GM23248 (cell line): ENCODE results near the gene ADGRL3. TPM values are rescaled to one million over a fixed set of nuclear protein-coding genes. Genes with fewer than 3 reads are reported as not detected.

Source experiments
- DNase-seq: peaks from one replicate; pipeline ENCODE4 v3.0.0-alpha.2; 2015
- H2AFZ ChIP-seq: fragments of 200-600 bp; sonication (generic); 2 replicates; pipeline ENCODE4 v1.6.1; 2016; ENCODE audit warnings: antibody characterized with exemption
- H3F3A ChIP-seq: fragments of 200-600 bp; sonication (generic); 2 replicates; pipeline ENCODE4 v1.6.1; 2016; ENCODE audit warnings: mild to moderate bottlenecking, antibody characterized with exemption, mixed run types; ENCODE audit not compliant: insufficient read depth
- H3K27ac ChIP-seq: fragments of 200-600 bp; sonication (generic); 2 replicates; pipeline ENCODE4 v1.5.1; 2016; ENCODE audit warnings: mild to moderate bottlenecking
- H3K27me3 ChIP-seq: fragments of 200-600 bp; sonication (generic); replicated peaks from 2 replicates; pipeline ENCODE4 v1.6.1; 2016; ENCODE audit warnings: mild to moderate bottlenecking; ENCODE audit not compliant: insufficient read depth
- H3K36me3 ChIP-seq: fragments of 200-600 bp; sonication (generic); 2 replicates; pipeline ENCODE4 v1.6.1; 2016; ENCODE audit warnings: low read depth, mild to moderate bottlenecking
- H3K4me1 ChIP-seq: fragments of 200-600 bp; sonication (generic); 2 replicates; pipeline ENCODE4 v1.6.1; 2016; ENCODE audit warnings: mild to moderate bottlenecking; ENCODE audit not compliant: insufficient read depth
- H3K4me2 ChIP-seq: fragments of 200-600 bp; sonication (generic); one replicate; pipeline ENCODE4 v1.6.1; 2016; ENCODE audit warnings: mild to moderate bottlenecking; ENCODE audit not compliant: unreplicated experiment
- H3K4me3 ChIP-seq: fragments of 200-600 bp; sonication (generic); 2 replicates; pipeline ENCODE4 v1.5.1; 2016; ENCODE audit warnings: mild to moderate bottlenecking
- H3K79me2 ChIP-seq: fragments of 200-600 bp; sonication (generic); 2 replicates; pipeline ENCODE4 v1.6.1; 2016; ENCODE audit warnings: mild to moderate bottlenecking; ENCODE audit not compliant: insufficient read depth
- H3K9ac ChIP-seq: fragments of 200-600 bp; sonication (generic); 2 replicates; pipeline ENCODE4 v1.6.1; 2016; ENCODE audit warnings: mild to moderate bottlenecking
- H3K9me2 ChIP-seq: fragments of 200-600 bp; sonication (generic); 2 replicates; pipeline ENCODE4 v1.6.1; 2016; ENCODE audit warnings: mixed run types, mild to moderate bottlenecking, moderate library complexity; ENCODE audit not compliant: insufficient read depth
- H3K9me3 ChIP-seq: fragments of 200-600 bp; sonication (generic); one replicate; pipeline ENCODE4 v1.6.1; 2017; ENCODE audit warnings: low read depth
- H4K20me1 ChIP-seq: fragments of 200-600 bp; sonication (generic); 2 replicates; pipeline ENCODE4 v1.6.0; 2016; ENCODE audit not compliant: insufficient read depth
- EZH2 ChIP-seq: fragments of 200-600 bp; sonication (generic); IDR thresholded peaks from 2 replicates; pipeline ENCODE4 v1.6.1; 2018; ENCODE audit warnings: antibody characterized with exemption, mild to moderate bottlenecking; ENCODE audit not compliant: insufficient read depth, poor library complexity, severe bottlenecking
- EZH2phosphoT487 ChIP-seq: fragments of 200-600 bp; sonication (generic); IDR thresholded peaks from 2 replicates; pipeline ENCODE4 v1.6.1; 2018; ENCODE audit warnings: antibody characterized with exemption, moderate library complexity, mild to moderate bottlenecking, low read depth; ENCODE audit not compliant: insufficient read depth
- WGBS, 2 experiments: methylation state at CpG; one replicate each; pipeline ENCODE4 v1.1.6; 2015 to 2017; ENCODE audit warnings: low lambda C conversion rate in 2 of 2, low coverage in 1 of 2; ENCODE audit errors: missing lambda C conversion rate in 2 of 2; 5-methylcytosine and 5-hydroxymethylcytosine counted together
- in situ Hi-C: fragments of 300-500 bp; cut with MboI; formaldehyde crosslinking; loops from 2 replicates; pipeline ENCODE4 v1.15.0; 2020
- polyA plus RNA-seq: library from polyadenylated mRNA; unstranded; fragments of >200 nt; fragmentation: Nextera tagmentation; extraction: Ambion mirVana; gene quantifications from 2 replicates; pipeline ENCODE4 v1.2.1, GENCODE V29; 2016
- total RNA-seq: library from RNA; depleted of rRNA; stranded (reverse); fragments of >200 nt; shearing (Covaris generic); gene quantifications from 2 replicates; pipeline ENCODE4 v1.2.3, GENCODE V29; 2014

Gene ADGRL3
- total and polyA plus RNA-seq, 2 experiments from 2014 or later, result not detected

DNA sequence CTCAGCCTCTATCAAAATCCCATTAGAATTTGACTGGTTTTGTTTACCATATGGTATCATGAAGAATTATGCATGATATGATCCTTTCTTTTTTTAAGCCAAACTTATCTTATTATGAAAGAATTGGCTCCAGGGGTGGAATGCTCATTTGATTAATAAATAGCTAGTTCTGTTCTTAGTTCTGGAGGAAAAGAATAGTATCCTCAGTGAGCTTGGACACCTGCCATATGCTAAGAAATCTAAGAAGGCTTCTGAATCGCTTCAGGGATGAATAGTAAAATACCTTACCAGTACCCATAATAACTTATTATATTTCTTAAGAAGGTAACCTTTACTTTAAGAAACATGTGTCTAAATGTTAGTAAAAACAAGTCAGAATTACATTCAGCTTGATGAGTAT is 803.6 kb downstream of the ADGRL3 start:
- H3K36me3 ChIP-seq, result no peaks in the 10 kb centered on the region
- no peak overlapping the region for H3K9ac ChIP-seq
- H3K79me2 ChIP-seq, result no peaks in the 10 kb centered on the region
- no peaks in the 10 kb centered on the region; the same call in 1 of the 2 replicates for H3K9me2 ChIP-seq
- 8 to 13% methylated on average over 1 of the region's 1 CpG for WGBS, 2 experiments
- TF ChIP-seq EZH2 (no peak), EZH2phosphoT487 (no peak)
- H3F3A ChIP-seq, result no peaks in the 10 kb centered on the region
- H3K4me2 ChIP-seq, result no peak overlapping the region
- H2AFZ ChIP-seq, result no peak overlapping the region
- H3K27ac ChIP-seq, result no peak overlapping the region
- H3K27me3 ChIP-seq, result no peaks in the 10 kb centered on the region
- DNase-seq, result no peak
- in situ Hi-C loops, result no loop called here
- H3K4me3 ChIP-seq, result no peak overlapping the region
- no peaks in the 10 kb centered on the region for H4K20me1 ChIP-seq
- H3K4me1 ChIP-seq, result no peaks in the 10 kb centered on the region
- no peaks in the 10 kb centered on the region for H3K9me3 ChIP-seq

DNA sequence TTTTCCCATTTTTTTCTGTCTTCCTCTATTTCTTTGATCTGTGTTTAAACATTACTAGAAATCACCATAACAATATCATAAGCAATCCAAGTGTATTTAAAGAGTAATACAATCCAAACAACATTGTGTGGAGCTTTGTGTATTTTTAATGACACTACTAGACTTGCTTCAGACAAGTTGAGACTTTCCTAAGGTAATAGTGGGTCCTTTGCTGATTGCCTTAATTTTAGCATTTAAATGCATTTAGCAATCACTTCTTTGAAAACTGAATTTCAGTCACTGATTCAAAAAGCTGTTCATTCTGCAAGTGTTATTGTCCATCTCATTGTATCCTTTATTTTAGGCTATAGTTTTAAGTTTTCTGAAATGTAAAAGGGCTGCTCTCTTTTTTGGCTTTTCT is 804.8 kb downstream of the ADGRL3 start:
- H3K27ac ChIP-seq, result no peak overlapping the region
- H2AFZ ChIP-seq, result no peak overlapping the region
- no peaks in the 10 kb centered on the region for H3K79me2 ChIP-seq
- H3K9me2 ChIP-seq, result no peaks in the 10 kb centered on the region; the same call in 1 of the 2 replicates
- H3K9me3 ChIP-seq, result no peaks in the 10 kb centered on the region
- DNase-seq, result no peak
- no peaks in the 10 kb centered on the region for H3K36me3 ChIP-seq
- H3K4me2 ChIP-seq, result no peak overlapping the region
- no peaks in the 10 kb centered on the region for H3K27me3 ChIP-seq
- H3F3A ChIP-seq, result no peaks in the 10 kb centered on the region
- H3K4me1 ChIP-seq, result no peaks in the 10 kb centered on the region
- H3K9ac ChIP-seq, result no peak overlapping the region
- H4K20me1 ChIP-seq, result no peaks in the 10 kb centered on the region
- in situ Hi-C loops, result no loop called here
- TF ChIP-seq EZH2phosphoT487 (no peak), EZH2 (no peak)
- no peak overlapping the region for H3K4me3 ChIP-seq

GRCh38 chr4:62006108-62006507 is 806.0 kb downstream of the ADGRL3 start:
- H3K4me2 ChIP-seq, result no peak overlapping the region
- H3K79me2 ChIP-seq, result no peaks in the 10 kb centered on the region
- WGBS, 2 experiments, result 28 to 35% methylated on average over 5 of the region's 5 CpGs
- H3K27me3 ChIP-seq, result no peaks in the 10 kb centered on the region
- no peak overlapping the region for H2AFZ ChIP-seq
- H3K9me2 ChIP-seq, result no peaks in the 10 kb centered on the region; the same call in 1 of the 2 replicates
- no peak overlapping the region for H3K4me3 ChIP-seq
- in situ Hi-C loops, result no loop called here
- H3K27ac ChIP-seq, result no peak overlapping the region
- DNase-seq, result no peak
- no peaks in the 10 kb centered on the region for H3K4me1 ChIP-seq
- H4K20me1 ChIP-seq, result no peaks in the 10 kb centered on the region
- peaks cover 4% of the 10 kb centered on the region for H3K9me3 ChIP-seq
- no peaks in the 10 kb centered on the region for H3K36me3 ChIP-seq
- no peaks in the 10 kb centered on the region for H3F3A ChIP-seq
- TF ChIP-seq EZH2, result no peak
- TF ChIP-seq EZH2phosphoT487, result no peak
- no peak overlapping the region for H3K9ac ChIP-seq

DNA sequence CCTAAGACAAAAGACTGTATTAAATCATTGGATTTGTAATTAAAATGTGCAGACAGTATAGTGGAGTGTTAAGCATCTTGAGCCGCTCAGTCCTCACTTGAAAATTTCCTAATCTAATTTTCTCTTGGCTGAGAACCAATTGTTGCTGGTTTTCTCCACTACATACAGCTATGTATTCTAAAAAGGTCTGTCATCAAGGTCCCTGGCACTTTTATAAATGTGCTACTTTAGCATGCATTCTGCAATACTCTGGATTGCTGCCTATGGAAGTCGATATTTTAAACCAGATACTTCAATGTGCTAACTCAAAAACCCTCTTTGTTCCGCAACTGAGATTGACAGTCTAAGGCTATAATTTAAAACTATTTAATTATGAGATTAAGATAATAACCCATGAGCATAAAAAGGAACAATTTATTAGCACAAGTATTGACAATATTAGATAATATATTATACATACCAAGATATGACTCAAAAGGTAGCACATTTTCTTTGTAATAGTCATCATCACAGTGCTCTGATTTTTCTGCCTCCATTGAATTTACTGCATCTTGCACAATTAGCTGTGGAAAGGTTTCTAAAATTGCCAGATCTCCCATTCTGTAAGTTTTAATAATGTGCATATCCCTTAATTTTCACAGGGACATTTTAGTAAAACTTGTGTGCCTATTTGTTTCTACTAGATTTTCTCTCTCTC is 815.1 kb downstream of the ADGRL3 start:
- no peaks in the 10 kb centered on the region for H3K27me3 ChIP-seq
- no peaks in the 10 kb centered on the region for H4K20me1 ChIP-seq
- WGBS, 2 experiments, result 26 to 28% methylated on average over 3 of the region's 3 CpGs
- in situ Hi-C loops, result no loop called here
- H3K79me2 ChIP-seq, result no peaks in the 10 kb centered on the region
- no peak overlapping the region for H3K27ac ChIP-seq
- no peak overlapping the region for H3K9ac ChIP-seq
- H3K4me2 ChIP-seq, result no peak overlapping the region
- 0 out of 2 replicates have a peak, but pooled peaks cover 4% of the 10 kb centered on the region for H3K36me3 ChIP-seq
- TF ChIP-seq EZH2, result no peak
- no peak for TF ChIP-seq EZH2phosphoT487
- H3F3A ChIP-seq, result no peaks in the 10 kb centered on the region
- no peak overlapping the region for H2AFZ ChIP-seq
- H3K9me2 ChIP-seq, result no peaks in the 10 kb centered on the region
- H3K4me1 ChIP-seq, result no peaks in the 10 kb centered on the region
- DNase-seq, result no peak
- peaks cover 8% of the 10 kb centered on the region for H3K9me3 ChIP-seq
- no peak overlapping the region for H3K4me3 ChIP-seq

DNA sequence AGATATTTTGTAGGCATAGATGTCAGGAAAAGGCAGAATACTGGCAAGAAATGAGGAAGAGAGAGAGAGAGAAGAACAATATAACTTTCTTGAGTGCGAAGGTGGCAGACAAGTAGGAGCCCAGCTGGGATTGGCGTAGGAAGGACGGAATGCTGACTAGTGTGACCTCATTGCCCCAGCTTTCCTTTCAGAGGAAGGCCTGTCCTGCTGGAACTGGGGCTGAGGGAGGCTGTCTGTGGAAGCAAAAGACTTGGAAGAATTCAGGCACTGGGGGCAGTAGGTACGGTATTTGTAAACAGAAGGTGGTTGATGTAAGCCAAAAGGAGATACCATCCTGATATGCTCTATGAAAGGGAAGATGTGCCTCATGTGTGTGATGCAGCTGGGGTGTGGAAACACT is 818.4 kb downstream of the ADGRL3 start:
- in situ Hi-C loops, result no loop called here
- Histone ChIP-seq H3K36me3 (0 out of 2 replicates have a peak, but pooled peaks cover 4% of the 10 kb centered on the region), H2AFZ (no peak overlapping the region), H3K27ac (no peak overlapping the region), H3F3A (no peaks in the 10 kb centered on the region), H3K9me2 (no peaks in the 10 kb centered on the region), H3K27me3 (no peaks in the 10 kb centered on the region), H3K4me3 (no peak overlapping the region), H3K4me2 (no peak overlapping the region), H3K9ac (no peak overlapping the region), H4K20me1 (no peaks in the 10 kb centered on the region), H3K4me1 (no peaks in the 10 kb centered on the region), H3K79me2 (no peaks in the 10 kb centered on the region), H3K9me3 (peaks cover 4% of the 10 kb centered on the region)
- TF ChIP-seq EZH2, result no peak
- no peak for TF ChIP-seq EZH2phosphoT487
- DNase-seq, result no peak
- 37 to 38% methylated on average over 4 of the region's 4 CpGs for WGBS, 2 experiments
